Measurements from ENCODE around the gene ZDHHC21.

ZDHHC21 gene

GRCh38 chr9:14693251-14693861 lies at the start of gene ZDHHC21:
Gene ZDHHC21, minus strand, starts transcription at chr9:14693432. Its CDS starts 19,092 bp downstream, at chr9:14674340.
- in situ Hi-C loops (cut with MboI; ENCODE audit: low sequenced_read_pairs): no loop called here

GRCh38 chr9:14741369-14741768 lies 48.1 kb upstream of the ZDHHC21 start:
- in situ Hi-C loops (cut with MboI; ENCODE audit: low sequenced_read_pairs): no loop called here

- in situ Hi-C loops (cut with MboI; ENCODE audit: low sequenced_read_pairs): no loop called here
Observed at GRCh38 chr9:14733133-14733532, 39.9 kb upstream of the ZDHHC21 start.

- in situ Hi-C loops (cut with MboI; ENCODE audit: low sequenced_read_pairs): no loop called here
Observed at GRCh38 chr9:14731294-14731981, 38.2 kb upstream of the ZDHHC21 start.

- in situ Hi-C loops (cut with MboI; ENCODE audit: low sequenced_read_pairs): no loop called here
Observed at GRCh38 chr9:14730461-14730898, 37.2 kb upstream of the ZDHHC21 start.

GRCh38 chr9:14723301-14723700 lies 30.1 kb upstream of the ZDHHC21 start:
- in situ Hi-C loops (cut with MboI; ENCODE audit: low sequenced_read_pairs): no loop called here

GRCh38 chr9:14722391-14723035 lies 29.3 kb upstream of the ZDHHC21 start, which contains the start of gene CER1:
Gene CER1, minus strand, starts transcription at chr9:14722733. Its CDS starts 61 bp downstream, at chr9:14722672.
- in situ Hi-C loops (cut with MboI; ENCODE audit: low sequenced_read_pairs): no loop called here

GRCh38 chr9:14719231-14719923 lies 26.1 kb upstream of the ZDHHC21 start:
- in situ Hi-C loops (cut with MboI; ENCODE audit: low sequenced_read_pairs): no loop called here

- in situ Hi-C loops (cut with MboI; ENCODE audit: low sequenced_read_pairs): no loop called here
Observed at GRCh38 chr9:14715102-14715501, 21.9 kb upstream of the ZDHHC21 start.

- in situ Hi-C loops (cut with MboI; ENCODE audit: low sequenced_read_pairs): no loop called here
Observed at GRCh38 chr9:14713187-14713767, 20.0 kb upstream of the ZDHHC21 start.

GRCh38 chr9:14710804-14711203 lies 17.6 kb upstream of the ZDHHC21 start:
- in situ Hi-C loops (cut with MboI; ENCODE audit: low sequenced_read_pairs): no loop called here

- in situ Hi-C loops (cut with MboI; ENCODE audit: low sequenced_read_pairs): no loop called here
Observed at GRCh38 chr9:14706530-14707140, 13.4 kb upstream of the ZDHHC21 start.

GRCh38 chr9:14705079-14705478 lies 11.8 kb upstream of the ZDHHC21 start:
- in situ Hi-C loops (cut with MboI; ENCODE audit: low sequenced_read_pairs): no loop called here

- in situ Hi-C loops (cut with MboI; ENCODE audit: low sequenced_read_pairs): no loop called here
Observed at GRCh38 chr9:14704281-14704680, 11.0 kb upstream of the ZDHHC21 start.

GRCh38 chr9:14702200-14702720 lies 9.0 kb upstream of the ZDHHC21 start:
- in situ Hi-C loops (cut with MboI; ENCODE audit: low sequenced_read_pairs): no loop called here

GRCh38 chr9:14692470-14693250 lies 572 bp downstream of the ZDHHC21 start:
- in situ Hi-C loops (cut with MboI; ENCODE audit: low sequenced_read_pairs): no loop called here

GRCh38 chr9:14690948-14691730 lies 2.1 kb downstream of the ZDHHC21 start:
- in situ Hi-C loops (cut with MboI; ENCODE audit: low sequenced_read_pairs): no loop called here

GRCh38 chr9:14687042-14687719 lies 6.1 kb downstream of the ZDHHC21 start:
- in situ Hi-C loops (cut with MboI; ENCODE audit: low sequenced_read_pairs): no loop called here
